ENCODE results near the gene TSC22D2.

GRCh38 chr3:150411546-150411945, 3.4 kb downstream of the TSC22D2 start:
- TF ChIP-seq CTCF (IDR thresholded peaks at IDR 0.05) = no peak
- TF ChIP-seq POLR2A (IDR thresholded peaks at IDR 0.05) = no peak
